GM18502 (cell line): Measurements from ENCODE around the gene PROSER3.
"Not testable (repeated sequence)": the region's sequence is repeated elsewhere in the genome, so short reads cannot be mapped to it uniquely, and the experiment has no call there.

ENCODE experiments used
- ATAC-seq: cut with Tn5 transposase; IDR thresholded peaks from one replicate; pipeline ENCODE4 v1.9.1; 2021; ENCODE audit warnings: mild to moderate bottlenecking; ENCODE audit not compliant: unreplicated experiment, poor library complexity

The PROSER3 gene

DNA sequence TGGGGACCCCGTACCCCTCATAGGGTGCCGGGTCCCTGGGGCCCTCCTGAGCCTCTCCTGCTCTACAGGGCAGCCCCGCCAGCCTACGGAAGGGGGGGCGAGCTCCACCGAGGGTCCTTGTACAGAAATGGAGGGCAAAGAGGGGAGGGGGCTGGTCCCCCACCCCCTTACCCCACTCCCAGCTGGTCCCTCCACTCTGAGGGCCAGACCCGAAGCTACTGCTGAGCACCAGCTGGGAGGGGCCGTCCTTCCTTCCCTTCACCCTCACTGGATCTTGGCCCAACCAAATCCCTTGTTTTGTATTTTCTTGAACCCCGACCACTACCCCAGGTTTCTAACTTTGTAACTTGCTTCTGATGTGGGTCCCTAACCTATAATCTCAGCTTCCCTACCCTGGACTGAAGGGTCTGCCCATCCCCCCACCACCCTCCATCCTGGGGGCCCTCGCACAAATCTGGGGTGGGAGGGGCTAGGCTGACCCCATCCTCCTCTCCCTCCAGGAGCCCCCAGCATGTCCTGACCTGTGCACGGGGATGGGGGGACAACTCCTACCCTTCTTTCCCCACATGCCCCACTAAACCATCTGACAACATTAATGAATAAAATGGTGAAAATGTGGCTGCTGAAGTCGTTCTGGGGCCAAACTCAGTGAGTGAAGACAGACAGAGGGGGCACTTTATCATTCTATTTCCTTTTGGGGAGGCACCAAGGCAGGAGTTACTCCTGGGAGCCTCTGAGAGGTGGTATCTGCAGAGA is 30.4 kb downstream of the PROSER3 start:
- no peak for ATAC-seq

DNA sequence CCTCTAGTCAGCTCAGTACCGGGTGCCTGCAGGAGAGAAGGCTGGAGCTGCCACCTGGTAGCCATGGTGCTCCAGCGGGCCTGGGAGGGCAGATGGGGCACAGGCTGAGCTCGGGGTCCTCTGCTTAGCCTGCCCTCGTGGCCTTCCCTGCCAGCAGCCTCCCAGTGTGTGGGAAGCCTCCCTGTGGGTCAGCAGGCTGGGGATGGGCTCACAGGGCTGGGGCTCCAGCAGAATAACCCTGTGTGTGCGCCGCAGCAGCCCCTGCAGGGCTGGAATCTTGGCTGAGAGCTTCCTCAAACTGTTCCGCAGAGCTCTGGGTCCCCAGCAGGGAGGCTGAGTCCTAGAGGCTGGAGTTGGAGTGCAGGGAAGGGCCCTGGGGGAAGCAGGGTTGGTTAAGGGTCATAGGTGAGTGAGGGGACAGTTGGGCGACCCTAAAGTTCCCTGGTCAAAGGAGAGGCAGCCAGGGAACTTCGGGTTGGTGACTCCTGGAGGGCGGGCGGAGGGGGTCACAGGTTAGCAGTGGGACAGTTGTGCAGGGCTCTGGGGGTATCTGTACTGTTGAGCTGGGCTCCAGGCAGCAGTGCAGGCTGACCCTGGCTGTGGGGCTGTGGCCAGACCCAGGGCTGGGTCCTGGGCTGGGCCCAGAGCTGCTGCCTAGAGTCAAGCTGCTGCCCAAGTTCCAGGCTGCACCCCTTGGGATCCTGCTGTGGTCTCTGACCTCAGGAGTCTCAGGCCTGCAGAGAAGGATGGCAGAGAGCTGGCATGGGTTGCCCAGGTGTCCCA is 31.4 kb downstream of the PROSER3 start:
- no peak for ATAC-seq

DNA sequence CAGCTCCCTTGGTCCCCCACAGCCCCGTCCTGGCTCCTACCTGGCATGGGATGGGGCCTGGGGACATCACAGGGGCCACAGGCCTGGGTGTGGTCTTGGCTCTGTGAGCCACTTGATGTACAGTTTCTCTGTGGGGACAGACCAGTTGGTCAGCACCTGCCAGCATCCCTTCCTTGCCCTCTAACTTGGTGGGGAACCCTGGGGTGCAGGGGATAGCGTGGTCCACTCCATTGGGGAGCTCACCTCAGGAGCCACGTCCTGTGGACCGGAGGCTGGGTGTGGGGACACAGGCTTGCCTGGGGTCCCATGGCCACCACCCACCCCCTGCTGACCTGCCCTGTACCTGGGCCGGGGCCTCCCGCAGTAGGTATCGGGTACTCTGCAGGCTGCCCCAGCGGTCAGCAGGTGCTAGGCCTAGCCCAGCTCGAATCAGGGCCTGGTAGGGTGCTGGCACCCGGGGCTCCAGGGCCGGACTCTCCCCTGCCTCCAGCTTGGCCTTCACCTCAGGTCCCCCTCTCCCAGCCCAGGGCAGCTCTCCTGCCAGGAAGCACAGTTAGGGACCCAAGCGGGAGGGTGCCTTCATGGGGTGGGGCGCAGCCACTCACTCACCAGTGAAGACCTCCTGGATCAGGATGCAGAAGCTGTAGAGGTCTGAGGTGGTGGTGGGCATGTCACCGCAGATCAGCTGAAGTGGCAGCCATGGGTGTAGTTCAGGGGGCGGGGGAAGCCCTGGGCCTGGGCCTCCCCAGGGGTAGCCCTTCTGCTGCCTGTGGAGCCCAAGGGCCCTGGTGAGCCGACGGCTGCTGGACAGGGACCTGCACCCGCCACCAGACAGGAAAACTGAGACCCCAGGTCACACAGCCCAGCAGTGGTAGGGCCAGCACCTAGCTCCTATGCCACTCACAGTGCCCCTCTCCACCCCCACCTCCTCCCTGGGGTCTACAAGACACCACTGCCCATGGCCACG is 32.3 kb downstream of the PROSER3 start:
- no peak for ATAC-seq

DNA sequence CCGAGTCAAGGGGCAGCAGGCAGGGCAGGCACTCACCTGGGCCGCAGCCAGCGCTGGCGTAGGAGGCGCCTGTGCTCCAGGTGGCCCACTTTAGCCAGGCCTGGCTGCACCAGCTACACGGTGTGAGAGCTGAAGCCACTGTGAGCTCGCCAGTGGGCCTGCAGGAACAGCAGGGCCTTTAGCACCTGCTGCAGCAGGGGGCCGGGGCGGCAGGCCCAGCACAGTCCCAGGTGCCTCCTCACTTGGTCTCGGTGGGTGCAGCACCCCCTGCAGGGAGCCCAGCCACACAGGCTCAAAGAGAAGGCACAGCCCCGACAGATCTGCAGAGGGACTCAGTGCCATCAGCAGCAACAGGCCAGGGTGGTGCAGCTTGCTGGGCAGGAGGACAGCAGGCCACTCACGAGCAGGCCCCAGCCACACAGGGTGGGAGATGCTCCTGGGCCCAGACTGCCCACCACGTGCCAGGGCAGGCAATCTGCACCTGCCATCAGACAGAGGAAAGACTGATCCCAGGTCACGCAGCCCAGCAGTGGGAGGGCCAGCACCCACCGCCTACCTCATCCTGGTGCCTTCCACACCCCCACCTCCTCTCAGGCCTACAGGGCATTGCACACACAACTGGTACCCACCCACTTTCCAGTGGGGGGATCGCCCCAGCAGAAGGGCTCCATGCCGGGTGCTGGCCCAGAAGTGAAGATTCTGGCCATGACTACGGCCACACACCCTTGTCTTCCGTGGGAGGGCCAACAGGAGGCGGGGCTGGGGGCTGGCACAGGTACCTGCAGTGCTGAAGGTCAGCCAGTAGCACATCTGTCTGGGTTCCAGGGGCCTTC is 33.2 kb downstream of the PROSER3 start:
- no peak for ATAC-seq

DNA sequence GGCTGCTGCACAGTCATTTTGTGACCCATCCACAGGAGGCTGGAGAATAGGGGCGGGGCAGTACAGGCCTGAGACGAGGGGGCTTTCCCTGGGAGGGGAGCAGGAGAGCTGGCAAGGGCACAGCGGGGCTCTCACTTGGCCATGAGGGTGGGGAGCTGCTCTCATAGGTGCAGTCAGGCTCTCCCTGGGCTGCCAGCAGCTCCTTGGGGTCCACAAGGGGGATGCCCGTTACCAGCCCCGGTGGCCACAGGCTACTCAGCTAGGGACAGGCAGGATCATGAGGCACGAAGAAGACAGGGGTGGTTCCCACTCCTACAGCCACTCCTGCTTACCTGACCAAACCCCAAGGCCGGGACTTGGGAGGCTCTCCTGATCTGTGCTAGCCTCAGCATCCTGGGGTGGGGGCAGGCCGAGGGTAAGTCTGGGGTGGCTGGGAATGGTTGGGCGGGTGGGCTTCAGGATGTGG is 33.9 kb downstream of the PROSER3 start:
- no peak for ATAC-seq

DNA sequence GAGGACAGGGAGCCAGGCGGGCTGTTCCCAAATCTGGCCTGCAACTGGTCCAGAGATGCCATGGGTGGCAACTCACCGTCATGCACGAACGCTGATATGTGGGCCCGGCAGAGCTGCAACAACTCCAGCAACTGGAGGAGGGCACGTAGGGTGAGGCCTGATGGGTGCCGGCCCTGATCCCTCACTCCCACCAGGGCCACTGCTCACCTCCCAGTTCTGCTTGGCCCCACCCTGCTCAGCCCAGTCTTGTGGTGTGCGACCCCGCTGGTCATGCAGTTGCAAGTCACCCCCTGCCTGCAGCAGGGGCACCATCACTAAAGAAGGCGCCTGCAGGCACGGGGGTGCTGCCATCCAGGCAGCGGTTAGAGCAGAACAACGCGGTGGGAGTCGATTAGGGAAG is 34.3 kb downstream of the PROSER3 start:
- no peak for ATAC-seq

DNA sequence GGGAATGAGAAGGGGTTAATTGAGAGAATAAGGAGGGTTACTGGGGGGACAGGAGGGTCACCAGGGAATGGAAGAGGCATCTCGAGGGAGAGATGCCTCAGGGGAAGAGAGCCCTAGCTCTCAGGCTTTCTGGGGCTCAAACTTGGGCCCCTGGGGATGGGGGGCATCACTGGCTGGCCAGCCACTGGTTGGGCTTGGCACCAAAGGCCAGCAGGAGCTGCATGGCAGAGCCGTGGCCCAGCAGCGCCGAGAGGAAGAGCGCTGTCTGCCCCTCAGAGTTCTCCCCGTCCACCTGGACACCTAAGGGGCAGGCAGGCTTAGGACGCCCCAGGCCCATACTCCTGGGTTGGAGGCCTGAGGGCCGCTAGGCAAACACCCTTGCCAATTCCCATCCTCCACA is 34.9 kb downstream of the PROSER3 start:
- ATAC-seq, result no peak

DNA sequence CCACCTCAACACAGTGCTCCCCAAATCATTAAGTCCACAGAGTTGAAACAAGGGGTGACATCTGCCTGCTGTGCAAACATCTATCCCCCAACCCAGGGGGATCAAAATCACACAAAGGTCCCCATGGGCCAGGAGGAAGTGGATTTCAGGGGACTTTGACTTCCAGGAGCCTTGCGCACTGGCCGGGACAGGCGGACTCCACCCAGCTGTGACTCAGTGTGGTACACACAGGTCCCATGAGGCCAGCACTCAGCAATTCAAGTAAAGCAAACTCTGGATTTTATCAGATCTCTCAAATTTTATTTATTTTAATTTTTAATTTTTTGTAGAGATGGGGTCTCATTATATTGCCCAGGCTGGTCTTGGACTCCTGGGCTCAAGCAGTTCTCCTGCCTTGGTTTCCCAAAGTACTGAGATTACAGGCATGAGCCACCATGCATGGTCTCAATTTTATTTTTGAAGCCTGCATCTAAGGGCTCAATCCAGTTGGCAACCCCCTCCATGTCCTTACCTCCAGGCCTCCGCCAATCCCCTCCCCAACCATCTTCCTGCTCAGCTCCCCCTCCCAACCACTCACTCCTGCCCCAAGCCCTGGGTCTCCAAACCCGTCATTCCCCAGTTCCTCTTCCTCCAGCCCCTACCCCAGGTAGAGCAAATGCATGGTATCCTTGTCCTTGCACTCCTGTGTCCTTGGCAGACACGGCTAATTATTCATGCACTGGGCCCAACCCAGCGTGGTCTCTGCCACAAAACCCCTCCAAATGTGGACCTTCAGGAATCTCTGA is 35.6 kb downstream of the PROSER3 start:
- no peak for ATAC-seq

DNA sequence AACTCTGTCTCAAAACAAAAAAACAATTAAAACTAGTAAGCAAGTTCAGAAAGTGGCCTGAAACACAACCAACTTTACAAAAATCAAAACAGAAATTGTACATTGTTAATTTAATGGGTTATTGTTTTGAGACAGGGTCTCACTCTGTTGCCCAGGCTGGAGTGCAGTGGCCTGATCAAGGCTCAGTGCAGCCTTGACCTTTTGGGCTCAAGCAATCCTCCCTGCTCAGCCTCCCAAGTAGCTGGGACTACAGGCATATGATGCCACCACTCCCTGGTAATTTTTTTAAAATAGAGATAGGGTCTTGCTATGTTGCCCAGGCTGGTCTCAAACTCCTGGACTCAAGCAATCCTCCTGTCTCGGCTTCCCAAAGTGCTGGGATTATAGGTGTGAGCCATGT is 37.6 kb downstream of the PROSER3 start:
- not testable (repeated sequence) for ATAC-seq

DNA sequence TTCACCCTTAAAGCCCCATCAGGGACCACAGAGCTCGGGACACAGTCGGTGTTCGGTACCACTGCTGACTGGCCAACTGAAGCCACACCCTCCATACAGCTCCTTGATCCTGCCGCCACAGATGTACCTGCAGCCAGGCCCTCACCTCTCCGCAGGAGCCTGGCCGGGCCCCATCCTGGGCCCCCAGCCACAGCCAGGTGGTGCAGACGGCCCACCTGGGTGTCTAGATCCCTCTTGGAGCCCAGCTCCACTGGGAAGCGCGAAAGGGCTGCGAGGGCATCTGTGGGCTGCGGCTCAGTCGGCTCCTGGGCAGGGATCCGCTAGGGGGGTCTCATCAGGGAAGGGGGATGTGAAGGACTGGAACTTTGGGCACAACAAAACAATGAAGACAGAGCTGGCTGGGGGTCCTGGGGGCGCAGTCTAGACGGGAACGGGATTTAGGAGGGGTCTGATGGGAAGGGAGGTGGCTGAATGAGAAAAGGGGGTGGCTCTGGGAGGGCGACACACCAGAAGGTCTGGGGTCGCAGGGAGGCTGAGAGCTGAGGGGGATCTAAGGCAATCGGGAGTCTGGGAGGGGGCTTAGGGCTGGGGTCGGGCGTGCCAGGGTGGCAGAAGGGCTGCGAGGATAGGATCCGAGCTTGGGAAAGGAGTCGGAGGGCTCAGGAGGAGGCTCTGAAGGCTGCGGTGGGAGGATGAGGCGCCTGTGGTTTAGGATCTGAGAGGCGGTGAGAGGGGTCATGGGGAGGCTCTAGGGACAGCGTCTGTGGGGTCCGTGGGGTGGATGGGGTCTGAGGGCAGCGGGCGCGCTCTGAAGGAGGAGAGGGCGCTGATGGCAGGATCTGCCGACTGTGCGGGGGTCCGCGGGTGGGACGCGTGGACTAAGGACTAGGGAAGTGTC is 38.9 kb downstream of the PROSER3 start:
- no peak for ATAC-seq

DNA sequence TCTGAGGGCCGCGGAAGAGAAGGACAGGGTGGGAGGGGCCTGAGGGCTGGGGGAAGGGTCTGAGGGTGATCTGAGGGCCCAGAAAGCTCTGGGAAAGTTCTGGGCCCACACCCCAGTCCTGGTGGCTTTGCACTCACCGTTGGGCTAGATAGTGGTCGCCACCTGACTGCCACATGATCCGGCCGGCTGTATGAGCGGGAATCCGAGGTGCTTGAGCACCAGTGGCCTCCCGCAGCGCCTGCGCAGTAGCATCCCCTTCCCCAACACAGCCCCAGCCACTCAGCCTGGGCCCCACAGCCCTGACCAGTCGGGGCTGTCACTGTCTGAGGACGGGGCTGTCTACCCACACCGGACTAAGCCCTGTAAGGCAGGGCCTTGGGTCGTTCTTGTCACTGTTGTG is 39.7 kb downstream of the PROSER3 start:
- ATAC-seq, result no peak

DNA sequence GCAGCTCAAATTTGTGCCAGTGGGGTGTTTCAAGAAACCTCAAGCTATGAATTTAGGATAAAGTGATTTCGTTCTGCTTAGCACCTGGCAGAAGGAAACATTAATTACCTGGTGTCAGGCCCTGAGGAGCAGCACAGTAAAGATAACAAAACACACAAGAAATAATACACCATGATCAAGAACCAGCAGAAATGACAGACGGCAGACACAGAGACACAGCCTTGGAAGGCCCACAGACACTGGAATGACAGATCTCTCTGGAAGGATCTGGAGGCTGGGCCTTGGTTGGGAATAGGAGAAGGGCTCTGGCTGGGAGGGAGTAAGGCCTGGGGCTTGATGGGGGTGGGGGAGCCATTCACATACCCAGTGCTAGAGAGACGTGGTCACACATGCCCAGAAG is 43.9 kb downstream of the PROSER3 start:
- no peak for ATAC-seq

DNA sequence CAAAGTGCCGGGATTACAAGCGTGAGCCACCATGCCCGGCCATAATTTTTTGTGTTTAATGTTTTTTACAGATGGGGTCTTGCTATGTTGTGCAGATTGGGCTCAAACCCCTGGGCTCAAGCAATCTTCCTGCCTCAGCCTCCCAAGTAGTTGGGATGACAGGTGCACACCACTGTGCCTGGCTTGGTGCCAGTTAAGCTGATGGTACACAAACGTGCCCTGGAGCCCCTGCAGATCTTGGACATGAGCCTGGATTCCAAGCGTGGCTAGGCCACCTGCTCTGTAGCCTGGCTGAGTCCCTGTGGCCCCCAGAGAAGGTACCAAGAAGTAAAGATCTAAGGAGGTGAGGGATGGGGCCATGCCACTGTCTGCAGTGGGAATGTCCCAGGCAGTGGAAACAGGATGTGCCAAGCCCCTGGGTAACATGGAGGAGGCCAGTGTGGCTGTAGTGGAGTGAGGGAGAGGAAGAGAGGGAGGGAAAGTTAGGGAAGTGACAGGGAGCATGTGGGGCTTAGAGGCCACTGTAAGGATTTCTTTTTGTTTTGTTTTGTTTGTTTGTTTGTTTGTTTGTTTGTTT is 47.6 kb downstream of the PROSER3 start:
- ATAC-seq, result no peak

DNA sequence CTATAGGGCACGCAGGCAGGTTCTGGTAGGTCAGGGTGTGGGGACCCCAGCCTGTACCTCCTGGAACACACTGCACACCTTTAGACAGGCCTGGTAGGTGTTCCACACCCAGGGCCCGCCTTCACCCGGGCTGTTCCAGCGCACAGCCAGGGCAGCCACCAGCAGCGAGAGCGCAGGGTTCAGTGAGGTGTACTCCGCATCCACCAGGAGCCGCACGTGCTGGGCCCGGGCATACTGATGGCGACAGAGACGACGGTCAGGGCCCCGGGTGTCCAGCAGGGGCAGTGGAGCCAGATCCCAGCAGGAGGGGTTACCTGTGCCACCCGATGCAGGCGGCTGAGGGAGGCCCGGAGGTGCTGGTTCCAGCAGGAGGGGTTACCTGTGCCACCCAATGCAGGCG is 48.6 kb downstream of the PROSER3 start:
- no peak for ATAC-seq

DNA sequence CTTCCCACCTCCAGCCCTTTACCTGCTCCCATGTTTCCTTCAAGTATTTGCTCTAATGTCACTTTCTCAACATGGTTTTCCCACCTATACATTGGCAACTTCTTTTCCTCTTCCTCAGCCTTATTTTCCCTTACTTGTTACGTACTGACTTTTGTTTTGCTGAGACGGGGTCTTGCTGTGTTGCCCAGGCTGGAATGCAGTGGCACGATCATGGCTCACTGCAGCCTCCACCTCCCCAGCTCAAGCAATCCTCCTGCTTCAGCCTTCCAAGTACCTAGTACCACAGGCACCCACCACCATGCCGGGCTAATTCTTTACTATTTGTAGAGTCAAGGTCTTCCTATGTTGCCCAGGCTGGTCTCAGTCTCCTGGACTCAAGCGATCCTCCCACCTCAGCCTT is 49.7 kb downstream of the PROSER3 start:
- no peak for ATAC-seq

DNA sequence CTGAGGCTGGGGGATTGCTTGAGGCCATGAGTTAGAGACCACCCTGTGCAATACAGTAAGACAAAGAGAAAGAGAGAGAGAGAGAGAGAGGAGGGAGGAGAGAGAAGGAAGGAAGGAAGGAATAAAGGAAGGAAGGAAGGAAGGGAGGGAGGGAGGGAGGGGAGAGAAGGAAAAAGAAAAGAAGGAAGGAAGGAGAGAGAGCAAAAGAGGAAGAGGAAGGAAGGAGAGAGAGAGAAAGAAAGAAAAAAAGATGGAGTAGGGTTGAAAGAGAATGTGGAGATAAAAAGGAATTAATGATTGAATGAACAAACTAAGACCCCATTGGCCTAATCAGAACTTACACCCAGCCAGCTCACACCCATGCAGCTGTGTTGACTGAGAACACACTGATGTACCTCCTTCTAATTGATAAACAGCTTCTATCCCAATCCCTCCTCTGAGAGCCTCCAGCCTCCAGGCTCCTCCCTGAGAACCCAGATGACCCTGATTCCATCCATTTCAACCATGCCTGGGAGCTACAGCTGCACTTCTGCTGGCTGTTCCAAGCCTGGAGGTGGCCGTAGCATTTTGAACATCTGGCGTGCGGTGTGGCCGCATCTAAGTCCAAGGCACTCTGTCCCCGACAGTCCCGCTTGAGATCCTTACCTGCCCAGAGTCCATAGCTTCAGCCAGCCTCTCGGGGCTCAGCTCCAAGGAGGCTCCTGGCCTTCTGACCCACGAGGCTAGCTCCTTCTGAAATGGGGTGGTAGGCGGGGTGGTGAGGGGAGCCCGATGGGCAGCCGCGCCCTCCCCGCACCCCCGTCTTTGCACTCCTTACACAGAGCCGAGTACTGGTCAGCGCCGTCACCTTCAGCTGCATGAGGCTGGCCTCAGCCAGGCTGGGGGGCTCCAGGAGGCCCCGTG is 53.6 kb downstream of the PROSER3 start:
- no peak for ATAC-seq
